Panc1 (cell line): ENCODE measurements around the gene GRM7. TPM values are rescaled to one million over a fixed set of nuclear protein-coding genes. Genes with fewer than 3 reads are reported as not detected.

Experiments
- ATAC-seq: fragments of 200-7000 bp; cut with Tn5 transposase; 2 replicates; pipeline ENCODE4 v1.9.1; 2020; ENCODE audit warnings: mild to moderate bottlenecking, moderate library complexity
- BruUV-seq: library from RNA; stranded (reverse); fragments of 400-500 nt; replicated peaks from 2 replicates; lab custom pipeline; 2021; lab: Mats Ljungman, UMichigan
- CTCF ChIA-PET: fragments of 300-600 bp; sonication (Branson Sonifier 250); formaldehyde crosslinking; loops from one replicate; lab custom pipeline; 2022; ENCODE audit warnings: antibody characterized with exemption; lab: Charles Lee
- POLR2A ChIA-PET: fragments of 300-600 bp; sonication (Branson Sonifier 250); formaldehyde crosslinking; loops from one replicate; lab custom pipeline; 2022; ENCODE audit warnings: antibody characterized with exemption; lab: Charles Lee
- DNase-seq: peaks from one replicate; pipeline ENCODE4 v3.0.0-alpha.2; 2010; ENCODE audit warnings: low read depth, low spot score
- H3K27ac ChIP-seq: 2 replicates; pipeline ENCODE4 v1.5.1; 2011; ENCODE audit warnings: mild to moderate bottlenecking, low read length, inconsistent platforms
- H3K27me3 ChIP-seq: fragments of 200-500 bp; sonication (Bioruptor generic); 2 replicates; pipeline ENCODE4 v1.6.0; 2014; ENCODE audit warnings: low read length, inconsistent platforms; ENCODE audit not compliant: control insufficient read depth, insufficient read depth
- H3K36me3 ChIP-seq: fragments of 200-500 bp; sonication (Bioruptor generic); 2 replicates; pipeline ENCODE4 v1.5.1; 2014; ENCODE audit warnings: inconsistent platforms, mild to moderate bottlenecking, low read length, moderate library complexity; ENCODE audit not compliant: control insufficient read depth, insufficient read depth
- H3K4me1 ChIP-seq: 2 replicates; pipeline ENCODE4 v1.5.1; 2011; ENCODE audit warnings: inconsistent platforms, mild to moderate bottlenecking, low read length, moderate library complexity; ENCODE audit not compliant: control insufficient read depth, insufficient read depth
- H3K4me3 ChIP-seq, 2 experiments: 2 replicates each; pipeline ENCODE4 v1.5.1; 2011 to 2012; ENCODE audit warnings: low read depth in 2 of 2, low read length in 2 of 2, mild to moderate bottlenecking in 2 of 2, inconsistent platforms in 1 of 2, moderate library complexity in 1 of 2
- H3K9me3 ChIP-seq: fragments of 200-500 bp; sonication (Bioruptor generic); 2 replicates; pipeline ENCODE4 v1.5.1; 2014; ENCODE audit warnings: low read depth, mild to moderate bottlenecking, inconsistent platforms, low read length, moderate library complexity; ENCODE audit not compliant: control insufficient read depth, insufficient read depth
- CTCF ChIP-seq: fragments of 450-650 bp; IDR thresholded peaks from 2 replicates; pipeline ENCODE4 v1.5.1; 2017; ENCODE audit warnings: mild to moderate bottlenecking
- POLR2AphosphoS5 ChIP-seq: IDR thresholded peaks from 2 replicates; pipeline ENCODE4 v1.6.1; 2012; ENCODE audit warnings: mild to moderate bottlenecking, low read depth, low read length, moderate library complexity
- REST ChIP-seq, 2 experiments: IDR thresholded peaks; 2 replicates each; pipeline ENCODE4 v1.6.1; 2011 to 2012; ENCODE audit warnings: low read depth in 2 of 2, control low read depth in 1 of 2, low read length in 1 of 2, mild to moderate bottlenecking in 1 of 2, moderate library complexity in 1 of 2; ENCODE audit not compliant: insufficient read depth in 1 of 2
- SIN3A ChIP-seq: IDR thresholded peaks from 2 replicates; pipeline ENCODE4 v1.6.1; 2012; ENCODE audit warnings: low read depth, mild to moderate bottlenecking, low read length, moderate library complexity, borderline replicate concordance; ENCODE audit not compliant: insufficient read depth
- TCF7L2 ChIP-seq: IDR thresholded peaks from 2 replicates; pipeline ENCODE4 v1.6.1; 2011; ENCODE audit warnings: mild to moderate bottlenecking, low read depth, low read length, inconsistent platforms
- in situ Hi-C: cut with HindIII; loops from 2 replicates; pipeline ENCODE4 v1.10.0; 2016; ENCODE audit warnings: low sequenced_read_pairs, low pct_unique_long_range_greater_than_20kb
- intact Hi-C: fragments of 100-400 bp; cut with micrococcal nuclease; formaldehyde crosslinking; loops from one replicate; pipeline ENCODE4 v1.10.0; 2022; ENCODE audit not compliant: unreplicated experiment
- total RNA-seq: library from RNA; stranded (reverse); gene quantifications from one replicate; pipeline ENCODE4 v1.2.1, GENCODE V29; 2021; ENCODE audit not compliant: unreplicated experiment

GRM7 gene
- total RNA-seq, 1 experiment from 2014 or later = not detected

DNA sequence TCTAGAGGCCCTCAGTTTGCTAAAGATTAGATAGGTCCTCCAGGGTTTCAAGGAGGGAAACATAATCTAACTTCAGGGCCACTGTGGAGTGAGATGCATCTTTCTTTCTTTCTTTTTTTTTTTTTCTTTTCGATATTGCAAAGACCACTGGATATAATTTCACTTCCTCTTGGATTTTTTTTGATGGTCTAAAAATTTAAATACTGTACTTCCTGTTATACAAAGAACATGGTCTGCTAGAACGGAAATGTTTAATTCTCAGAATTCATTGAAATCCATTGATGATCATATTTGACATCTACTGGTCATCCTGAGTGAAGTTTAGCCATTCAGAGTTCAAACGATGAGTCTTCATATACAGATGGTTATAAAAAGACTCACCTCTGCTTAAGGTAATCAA, 832.0 kb downstream of the GRM7 start:
- CTCF ChIA-PET = no interaction called here
- Histone ChIP-seq H3K27me3 (no peaks in the 10 kb centered on the region), H3K4me3 (no peak overlapping the region), H3K9me3 (no peaks in the 10 kb centered on the region), H3K27ac (no peak overlapping the region), H3K4me1 (no peaks in the 10 kb centered on the region), H3K36me3 (no peaks in the 10 kb centered on the region)
- DNase-seq (no peak), ATAC-seq (no peak)
- intact Hi-C loops (no loop called here), in situ Hi-C loops (no loop called here)
- BruUV-seq = no TSS peak
- TF ChIP-seq CTCF (no peak), SIN3A (no peak), REST (IDR thresholded peaks at IDR 0.05; ENCODE audit: insufficient read depth in 1 of 2, low read depth in 2 of 2, low read length in 1 of 2) (no peak)
- POLR2A ChIA-PET = no interaction called here

GRCh38 chr3:7693976-7694375, 833.1 kb downstream of the GRM7 start:
- CTCF ChIA-PET = no interaction called here
- Histone ChIP-seq H3K4me3 (no peak overlapping the region), H3K27ac (no peak overlapping the region), H3K36me3 (no peaks in the 10 kb centered on the region), H3K27me3 (no peaks in the 10 kb centered on the region), H3K9me3 (no peaks in the 10 kb centered on the region), H3K4me1 (no peaks in the 10 kb centered on the region)
- POLR2A ChIA-PET = no interaction called here
- no TSS peak for BruUV-seq
- intact Hi-C loops = no loop called here
- no peak for DNase-seq
- no peak for TF ChIP-seq REST (IDR thresholded peaks at IDR 0.05; ENCODE audit: insufficient read depth in 1 of 2, low read depth in 2 of 2, low read length in 1 of 2)
- TF ChIP-seq TCF7L2 = no peak
- no peak for TF ChIP-seq SIN3A
- TF ChIP-seq CTCF = no peak
- no peak for TF ChIP-seq POLR2AphosphoS5
- in situ Hi-C loops = no loop called here
- no peak for ATAC-seq
